ENCODE data around the gene RCL1. TPM values are rescaled to one million over a fixed set of nuclear protein-coding genes. Genes with fewer than 3 reads are reported as not detected.

The RCL1 gene
- total RNA-seq, 1 experiment from 2014 or later = 7.4 TPM

- no peak for DNase-seq (ENCODE audit: low read depth)
- in situ Hi-C loops (cut with HindIII; ENCODE audit: low pct_unique_long_range_greater_than_20kb, low sequenced_read_pairs) = no loop called here
Observed at GRCh38 chr9:4799775-4800174, 7.0 kb downstream of the RCL1 start.

- no peak for DNase-seq (ENCODE audit: low read depth)
- in situ Hi-C loops (cut with HindIII; ENCODE audit: low pct_unique_long_range_greater_than_20kb, low sequenced_read_pairs) = no loop called here
Observed at GRCh38 chr9:4801156-4801555, 8.4 kb downstream of the RCL1 start.

GRCh38 chr9:4803670-4804530 is 11.2 kb downstream of the RCL1 start:
- in situ Hi-C loops (cut with HindIII; ENCODE audit: low pct_unique_long_range_greater_than_20kb, low sequenced_read_pairs) = no loop called here
- DNase-seq (ENCODE audit: low read depth) = no peak

GRCh38 chr9:4804531-4805016 is 11.8 kb downstream of the RCL1 start:
- in situ Hi-C loops (cut with HindIII; ENCODE audit: low pct_unique_long_range_greater_than_20kb, low sequenced_read_pairs) = no loop called here
- no peak for DNase-seq (ENCODE audit: low read depth)

- DNase-seq (ENCODE audit: low read depth) = no peak
- in situ Hi-C loops (cut with HindIII; ENCODE audit: low pct_unique_long_range_greater_than_20kb, low sequenced_read_pairs) = no loop called here
Observed at GRCh38 chr9:4805191-4805918, 12.6 kb downstream of the RCL1 start.

GRCh38 chr9:4810565-4810964 is 17.8 kb downstream of the RCL1 start:
- in situ Hi-C loops (cut with HindIII; ENCODE audit: low pct_unique_long_range_greater_than_20kb, low sequenced_read_pairs) = no loop called here
- no peak for DNase-seq (ENCODE audit: low read depth)

- in situ Hi-C loops (cut with HindIII; ENCODE audit: low pct_unique_long_range_greater_than_20kb, low sequenced_read_pairs) = no loop called here
- no peak for DNase-seq (ENCODE audit: low read depth)
Observed at GRCh38 chr9:4811824-4812223, 19.1 kb downstream of the RCL1 start.

GRCh38 chr9:4812858-4813257 is 20.1 kb downstream of the RCL1 start:
- in situ Hi-C loops (cut with HindIII; ENCODE audit: low pct_unique_long_range_greater_than_20kb, low sequenced_read_pairs) = no loop called here
- DNase-seq (ENCODE audit: low read depth) = no peak

GRCh38 chr9:4814913-4815312 is 22.2 kb downstream of the RCL1 start:
- no peak for DNase-seq (ENCODE audit: low read depth)

GRCh38 chr9:4815381-4815956 is 22.7 kb downstream of the RCL1 start:
- in situ Hi-C loops (cut with HindIII; ENCODE audit: low pct_unique_long_range_greater_than_20kb, low sequenced_read_pairs) = no loop called here
- no peak for DNase-seq (ENCODE audit: low read depth)

More at GRCh38 chr9:4814913-4815312, 22.2 kb downstream of the RCL1 start:
- in situ Hi-C loops (cut with HindIII; ENCODE audit: low pct_unique_long_range_greater_than_20kb, low sequenced_read_pairs) = no loop called here

GRCh38 chr9:4820168-4820567 is 27.4 kb downstream of the RCL1 start:
- no peak for DNase-seq (ENCODE audit: low read depth)
- in situ Hi-C loops (cut with HindIII; ENCODE audit: low pct_unique_long_range_greater_than_20kb, low sequenced_read_pairs) = no loop called here

GRCh38 chr9:4821133-4821532 is 28.4 kb downstream of the RCL1 start:
- no peak for DNase-seq (ENCODE audit: low read depth)
- in situ Hi-C loops (cut with HindIII; ENCODE audit: low pct_unique_long_range_greater_than_20kb, low sequenced_read_pairs) = no loop called here

- in situ Hi-C loops (cut with HindIII; ENCODE audit: low pct_unique_long_range_greater_than_20kb, low sequenced_read_pairs) = no loop called here
- no peak for DNase-seq (ENCODE audit: low read depth)
Observed at GRCh38 chr9:4822057-4822456, 29.3 kb downstream of the RCL1 start.

GRCh38 chr9:4826417-4827166 is 33.8 kb downstream of the RCL1 start:
- in situ Hi-C loops (cut with HindIII; ENCODE audit: low pct_unique_long_range_greater_than_20kb, low sequenced_read_pairs) = no loop called here
- DNase-seq (ENCODE audit: low read depth) = no peak

GRCh38 chr9:4827224-4827623 is 34.5 kb downstream of the RCL1 start:
- no peak for DNase-seq (ENCODE audit: low read depth)
- in situ Hi-C loops (cut with HindIII; ENCODE audit: low pct_unique_long_range_greater_than_20kb, low sequenced_read_pairs) = no loop called here

- no peak for DNase-seq (ENCODE audit: low read depth)
- in situ Hi-C loops (cut with HindIII; ENCODE audit: low pct_unique_long_range_greater_than_20kb, low sequenced_read_pairs) = no loop called here
Observed at GRCh38 chr9:4828761-4829160, 36.0 kb downstream of the RCL1 start.

- in situ Hi-C loops (cut with HindIII; ENCODE audit: low pct_unique_long_range_greater_than_20kb, low sequenced_read_pairs) = no loop called here
- DNase-seq (ENCODE audit: low read depth) = no peak
Observed at GRCh38 chr9:4829969-4830368, 37.2 kb downstream of the RCL1 start.

GRCh38 chr9:4830699-4831098 is 38.0 kb downstream of the RCL1 start:
- DNase-seq (ENCODE audit: low read depth) = no peak
- in situ Hi-C loops (cut with HindIII; ENCODE audit: low pct_unique_long_range_greater_than_20kb, low sequenced_read_pairs) = no loop called here
